Trophoblast cell (in vitro differentiated cells and primary cell): ENCODE results near the gene JMJD4.

ENCODE experiments used
- DNase-seq, 2 donors: peaks; one replicate each; pipeline ENCODE4 v3.0.0-alpha.2; 2016
- H2AFZ ChIP-seq: 2 replicates; pipeline ENCODE4 v1.6.1; 2013; ENCODE audit warnings: low read length, moderate library complexity, mild to moderate bottlenecking; ENCODE audit not compliant: insufficient read depth, poor library complexity
- H2AK5ac ChIP-seq: 2 replicates; pipeline ENCODE4 v1.6.1; 2013; ENCODE audit warnings: mild to moderate bottlenecking, low read length
- H2BK120ac ChIP-seq: 2 replicates; pipeline ENCODE4 v1.6.1; 2013; ENCODE audit warnings: low read length, mild to moderate bottlenecking, moderate library complexity; ENCODE audit not compliant: insufficient read depth, poor library complexity
- H2BK12ac ChIP-seq: 2 replicates; pipeline ENCODE4 v1.6.1; 2013; ENCODE audit warnings: mild to moderate bottlenecking, low read length, moderate library complexity
- H2BK5ac ChIP-seq: 2 replicates; pipeline ENCODE4 v1.6.1; 2013; ENCODE audit warnings: low read length, low read depth, moderate library complexity, mild to moderate bottlenecking; ENCODE audit not compliant: poor library complexity
- H3K14ac ChIP-seq: 2 replicates; pipeline ENCODE4 v1.6.1; 2013; ENCODE audit warnings: mild to moderate bottlenecking, low read length
- H3K18ac ChIP-seq: 2 replicates; pipeline ENCODE4 v1.6.1; 2013; ENCODE audit warnings: mild to moderate bottlenecking, low read length
- H3K23ac ChIP-seq: 2 replicates; pipeline ENCODE4 v1.6.1; 2013; ENCODE audit warnings: low read length
- H3K27ac ChIP-seq: 2 replicates; pipeline ENCODE4 v1.5.1; 2013; ENCODE audit warnings: low read depth, mild to moderate bottlenecking, inconsistent platforms, low read length, moderate library complexity
- H3K27me3 ChIP-seq: 2 replicates; pipeline ENCODE4 v1.6.1; 2013; ENCODE audit warnings: inconsistent platforms, mild to moderate bottlenecking, low read length, moderate library complexity; ENCODE audit not compliant: insufficient read depth
- H3K36me3 ChIP-seq, 2 experiments: 1 replicate in 1 of 2; 2 replicates in 1 of 2; pipeline ENCODE4 v1.6.1; 2013; ENCODE audit warnings: low read length in 2 of 2, mild to moderate bottlenecking in 2 of 2, moderate library complexity in 1 of 2; ENCODE audit not compliant: insufficient read depth in 2 of 2, control insufficient read depth in 1 of 2
- H3K4ac ChIP-seq: 2 replicates; pipeline ENCODE4 v1.6.1; 2013; ENCODE audit warnings: low read depth, mild to moderate bottlenecking, low read length, moderate library complexity
- H3K4me1 ChIP-seq, 2 experiments: 1 replicate in 1 of 2; 2 replicates in 1 of 2; pipeline ENCODE4 v1.6.1; 2013; ENCODE audit warnings: low read length in 2 of 2, mild to moderate bottlenecking in 2 of 2, moderate library complexity in 1 of 2; ENCODE audit not compliant: insufficient read depth in 2 of 2, control insufficient read depth in 1 of 2
- H3K4me2 ChIP-seq: 2 replicates; pipeline ENCODE4 v1.6.1; 2013; ENCODE audit warnings: inconsistent platforms, mild to moderate bottlenecking, low read length, moderate library complexity
- H3K4me3 ChIP-seq: 2 replicates; pipeline ENCODE4 v1.5.1; 2013; ENCODE audit warnings: mild to moderate bottlenecking, low read depth, low read length, inconsistent platforms
- H3K79me1 ChIP-seq: one replicate; pipeline ENCODE4 v1.6.1; 2013; ENCODE audit warnings: low read length
- H3K79me2 ChIP-seq: 2 replicates; pipeline ENCODE4 v1.6.1; 2013; ENCODE audit warnings: low read length, mild to moderate bottlenecking; ENCODE audit not compliant: control insufficient read depth, insufficient read depth, poor library complexity
- H3K9ac ChIP-seq: 2 replicates; pipeline ENCODE4 v1.6.1; 2013; ENCODE audit warnings: mild to moderate bottlenecking, low read length
- H3K9me3 ChIP-seq: 2 replicates; pipeline ENCODE4 v1.6.1; 2013; ENCODE audit warnings: low read depth, mild to moderate bottlenecking, control low read depth, inconsistent platforms, low read length; ENCODE audit not compliant: insufficient read depth
- H4K12ac ChIP-seq: 2 replicates; pipeline ENCODE4 v1.6.1; 2013; ENCODE audit warnings: low read depth, mild to moderate bottlenecking, low read length, moderate library complexity
- H4K8ac ChIP-seq: 2 replicates; pipeline ENCODE4 v1.6.1; 2013; ENCODE audit warnings: low read depth, mild to moderate bottlenecking, low read length, moderate library complexity
- H4K91ac ChIP-seq: one replicate; pipeline ENCODE4 v1.6.1; 2013; ENCODE audit warnings: low read depth, mild to moderate bottlenecking, low read length, moderate library complexity
- WGBS: extraction: QIAGEN DNeasy Blood & Tissue Kit; methylation state at CpG from one replicate; pipeline ENCODE4 v1.1.7; 2013; ENCODE audit warnings: missing lambda C conversion rate; ENCODE audit not compliant: insufficient read length, insufficient coverage; ENCODE audit errors: extremely low coverage; 5-methylcytosine and 5-hydroxymethylcytosine counted together

The JMJD4 gene

GRCh38 chr1:227779685-227780084, 44.6 kb upstream of the JMJD4 start:
- H3K18ac ChIP-seq = no peak overlapping the region
- H3K14ac ChIP-seq = no peak overlapping the region
- no peaks in the 10 kb centered on the region for H3K27me3 ChIP-seq
- H2AK5ac ChIP-seq = no peak overlapping the region
- no peak overlapping the region for H3K23ac ChIP-seq
- H2BK5ac ChIP-seq = no peak overlapping the region
- H3K4ac ChIP-seq = no peak overlapping the region
- H2BK12ac ChIP-seq = no peak overlapping the region
- no peak overlapping the region for H3K9ac ChIP-seq
- peaks cover 16 to 23% of the 10 kb centered on the region in 2 experiments for H3K36me3 ChIP-seq
- no peak overlapping the region for H2AFZ ChIP-seq
- H4K8ac ChIP-seq = no peak overlapping the region
- H4K91ac ChIP-seq = no peak overlapping the region
- peaks cover 9% of the 10 kb centered on the region for H3K79me1 ChIP-seq
- H3K79me2 ChIP-seq = no peaks in the 10 kb centered on the region
- H3K9me3 ChIP-seq = peaks cover 2% of the 10 kb centered on the region
- H3K4me3 ChIP-seq = no peak overlapping the region
- no peak overlapping the region for H4K12ac ChIP-seq
- peaks cover 11 to 21% of the 10 kb centered on the region in 2 experiments for H3K4me1 ChIP-seq
- no peak for DNase-seq
- no peak overlapping the region for H2BK120ac ChIP-seq
- H3K4me2 ChIP-seq = no peak overlapping the region
- WGBS = no CpG with 5 or more reads among the region's 7 CpGs
- H3K27ac ChIP-seq = no peak overlapping the region

- Histone ChIP-seq H3K9ac (no peak overlapping the region), H3K4me1 (peaks cover 16 to 27% of the 10 kb centered on the region in 2 experiments), H3K14ac (no peak overlapping the region), H2AK5ac (no peak overlapping the region), H3K18ac (no peak overlapping the region), H2BK5ac (no peak overlapping the region), H2AFZ (no peak overlapping the region), H3K23ac (no peak overlapping the region), H3K36me3 (peaks cover 21 to 25% of the 10 kb centered on the region in 2 experiments), H4K91ac (no peak overlapping the region), H3K27me3 (no peaks in the 10 kb centered on the region), H3K4ac (no peak overlapping the region), H3K79me1 (peaks cover 9% of the 10 kb centered on the region), H4K8ac (no peak overlapping the region), H2BK120ac (no peak overlapping the region), H3K79me2 (no peaks in the 10 kb centered on the region), H3K27ac (no peak overlapping the region), H3K4me2 (no peak overlapping the region), H4K12ac (no peak overlapping the region), H3K9me3 (peaks cover 2% of the 10 kb centered on the region), H3K4me3 (no peak overlapping the region), H2BK12ac (no peak overlapping the region)
- no CpG with 5 or more reads among the region's 10 CpGs for WGBS
- DNase-seq = no peak
These were observed 43.9 kb upstream of the JMJD4 start for GRCh38 chr1:227779021-227779441.

GRCh38 chr1:227778401-227778947, 43.4 kb upstream of the JMJD4 start:
- H4K91ac ChIP-seq = no peak overlapping the region
- H3K4me3 ChIP-seq = no peak overlapping the region
- H3K27ac ChIP-seq = no peak overlapping the region
- no peak overlapping the region for H2BK120ac ChIP-seq
- H3K23ac ChIP-seq = no peak overlapping the region
- no peaks in the 10 kb centered on the region for H3K27me3 ChIP-seq
- WGBS = no CpG with 5 or more reads among the region's 8 CpGs
- no peak overlapping the region for H4K12ac ChIP-seq
- H2AK5ac ChIP-seq = no peak overlapping the region
- H3K14ac ChIP-seq = peak overlapping the region; percentile 9
- peaks cover 16 to 29% of the 10 kb centered on the region in 2 experiments for H3K4me1 ChIP-seq
- no peak overlapping the region for H3K4me2 ChIP-seq
- peaks cover 2% of the 10 kb centered on the region for H3K9me3 ChIP-seq
- no peak overlapping the region for H3K18ac ChIP-seq
- H3K4ac ChIP-seq = no peak overlapping the region
- no peak overlapping the region for H2BK5ac ChIP-seq
- no peak overlapping the region for H4K8ac ChIP-seq
- H3K36me3 ChIP-seq = peaks cover 23 to 25% of the 10 kb centered on the region in 2 experiments
- H3K79me1 ChIP-seq = peaks cover 9% of the 10 kb centered on the region
- H2BK12ac ChIP-seq = no peak overlapping the region
- H3K9ac ChIP-seq = no peak overlapping the region
- no peaks in the 10 kb centered on the region for H3K79me2 ChIP-seq
- no peak overlapping the region for H2AFZ ChIP-seq
- no peak for DNase-seq

GRCh38 chr1:227777646-227778045, 42.5 kb upstream of the JMJD4 start:
- Histone ChIP-seq H3K27me3 (no peaks in the 10 kb centered on the region), H3K36me3 (peaks cover 25% of the 10 kb centered on the region in 2 experiments), H2BK12ac (no peak overlapping the region), H3K18ac (no peak overlapping the region), H2BK120ac (no peak overlapping the region), H2AK5ac (no peak overlapping the region), H3K9me3 (peaks cover 2% of the 10 kb centered on the region), H4K91ac (peak overlapping the region; percentile 41), H3K79me1 (peaks cover 9% of the 10 kb centered on the region), H3K4me3 (no peak overlapping the region), H3K4ac (no peak overlapping the region), H3K14ac (no peak overlapping the region), H3K27ac (no peak overlapping the region), H3K23ac (no peak overlapping the region), H2AFZ (no peak overlapping the region), H3K79me2 (no peaks in the 10 kb centered on the region), H4K8ac (no peak overlapping the region), H3K9ac (no peak overlapping the region), H3K4me2 (no peak overlapping the region), H3K4me1 (peaks cover 16 to 29% of the 10 kb centered on the region in 2 experiments), H2BK5ac (no peak overlapping the region), H4K12ac (no peak overlapping the region)
- no CpG with 5 or more reads among the region's 4 CpGs for WGBS
- DNase-seq = no peak
